Gastroesophageal sphincter (tissue), 3 donors: ENCODE results near the gene TRIM23.

Experiments used
- CTCF ChIP-seq, 4 experiments: fragments of 200-600 bp in 2 of 4; fragments of 450-650 bp in 2 of 4; sonication (generic) in 1 of 4; IDR thresholded peaks; one replicate each; pipeline ENCODE4 v1.5.1; 2017 to 2019; ENCODE audit warnings: antibody characterized with exemption in 4 of 4, mild to moderate bottlenecking in 2 of 4, moderate library complexity in 2 of 4
- EP300 ChIP-seq: sonication (generic); formaldehyde crosslinking; IDR thresholded peaks from one replicate; pipeline ENCODE4 v1.6.1; 2017; ENCODE audit warnings: antibody characterized with exemption, mild to moderate bottlenecking
- POLR2A ChIP-seq, 2 donors: fragments of 450-650 bp; IDR thresholded peaks; one replicate each; pipeline ENCODE4 v1.6.1; 2017; ENCODE audit warnings: antibody characterized with exemption in 2 of 2, mild to moderate bottlenecking in 2 of 2, moderate library complexity in 1 of 2

DNA sequence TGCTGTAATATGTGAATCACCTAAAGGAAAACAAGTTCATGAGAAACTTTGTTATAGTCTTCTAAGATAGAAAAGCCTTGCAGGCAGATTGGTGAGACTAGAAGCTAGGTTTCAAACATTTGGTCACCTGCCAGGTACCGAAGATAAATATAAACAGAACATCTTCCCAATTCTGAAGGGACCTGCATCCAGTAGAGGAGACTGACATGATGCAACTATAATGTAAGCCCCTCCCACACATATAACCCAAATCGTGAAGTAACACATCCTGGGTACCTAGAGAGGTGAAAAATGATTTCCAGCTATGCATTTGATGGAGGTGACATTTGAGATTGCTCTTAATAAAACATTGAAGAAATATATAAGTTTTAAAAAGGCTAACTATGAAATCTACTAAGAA is 30.6 kb upstream of the TRIM23 start:
- no peak for TF ChIP-seq EP300
- no peak for TF ChIP-seq CTCF (IDR thresholded peaks at IDR 0.05)
- no peak for TF ChIP-seq POLR2A (IDR thresholded peaks at IDR 0.05)
